PFSK-1 (cell line): ENCODE measurements around the gene AGPAT4.

Source experiments
- FOXP2 ChIP-seq: optimal IDR thresholded peaks from 2 replicates; pipeline ENCODE3; 2011; ENCODE audit warnings: borderline replicate concordance, control low read depth, inconsistent platforms; ENCODE audit not compliant: insufficient read depth; ENCODE audit errors: extremely low read length, extremely low read depth
- POLR2AphosphoS5 ChIP-seq: IDR thresholded peaks from 2 replicates; pipeline ENCODE4 v1.6.1; 2012; ENCODE audit warnings: low read depth, mild to moderate bottlenecking, control low read depth, low read length, moderate library complexity
- SIN3A ChIP-seq: IDR thresholded peaks from 2 replicates; pipeline ENCODE4 v1.6.1; 2012; ENCODE audit warnings: mild to moderate bottlenecking, low read length, moderate library complexity, borderline replicate concordance; ENCODE audit not compliant: insufficient read depth
- TAF1 ChIP-seq: IDR thresholded peaks from 2 replicates; pipeline ENCODE4 v1.6.1; 2012; ENCODE audit warnings: low read length, control low read depth, borderline replicate concordance; ENCODE audit not compliant: insufficient read depth
- TF ChIP-seq, protein P1 (sequence below), 2 experiments: IDR thresholded peaks; 2 replicates each; pipeline versions ENCODE4 v1.6.1 to v1.8.0; 2011 to 2012; ENCODE audit warnings: low read depth in 2 of 2, low read length in 2 of 2, control low read depth in 1 of 2, inconsistent platforms in 1 of 2, mild to moderate bottlenecking in 1 of 2, moderate library complexity in 1 of 2; ENCODE audit not compliant: insufficient read depth in 1 of 2

DNA sequence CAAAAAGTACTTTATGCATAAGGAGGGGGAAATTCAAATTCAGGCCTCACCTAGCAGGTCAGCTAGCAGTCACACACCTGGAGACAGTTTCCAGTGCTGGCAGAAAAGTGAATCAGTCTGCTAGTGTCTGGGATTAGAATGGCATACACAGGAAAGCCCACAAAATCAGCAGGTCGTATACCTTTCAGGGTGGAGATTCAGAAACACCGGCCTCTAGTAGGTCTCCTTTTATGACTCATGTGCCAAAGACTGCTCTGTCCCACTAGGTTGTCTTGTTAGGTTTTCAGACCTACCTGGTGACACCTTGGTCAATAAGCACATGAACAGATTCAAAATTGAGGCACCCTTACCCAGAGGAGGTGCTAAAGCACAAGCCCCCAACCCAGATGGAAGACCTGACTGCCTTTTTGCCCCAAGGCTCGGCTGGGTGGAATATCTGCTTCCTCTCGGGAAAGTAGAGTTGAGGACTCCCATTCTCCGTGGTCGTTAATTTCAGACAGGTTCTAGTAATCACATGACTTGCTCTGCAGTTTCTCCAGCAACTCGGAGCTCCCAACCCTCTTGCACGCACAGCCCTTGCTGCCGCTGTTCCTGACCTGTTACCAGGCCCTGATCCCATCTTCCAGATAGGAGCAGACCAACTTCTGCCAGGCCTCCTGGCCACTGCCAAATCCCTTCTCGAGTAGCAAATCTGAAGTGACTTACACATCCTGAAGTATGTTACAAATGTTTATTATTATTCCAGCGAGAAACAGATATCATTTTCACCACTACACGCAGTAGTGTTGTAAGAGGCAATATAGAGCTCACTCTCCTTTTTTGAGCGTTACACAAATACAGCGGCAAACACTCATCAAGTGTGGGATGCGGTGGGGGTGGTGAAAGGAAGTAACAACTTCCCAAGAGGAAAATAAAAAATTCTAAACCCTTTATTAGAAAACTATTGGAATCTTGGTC is 46.6 kb downstream of the AGPAT4 start:
- TF ChIP-seq POLR2AphosphoS5 (no peak), SIN3A (no peak), TAF1 (no peak), FOXP2 (no peak)
- TF ChIP-seq, protein P1, sequence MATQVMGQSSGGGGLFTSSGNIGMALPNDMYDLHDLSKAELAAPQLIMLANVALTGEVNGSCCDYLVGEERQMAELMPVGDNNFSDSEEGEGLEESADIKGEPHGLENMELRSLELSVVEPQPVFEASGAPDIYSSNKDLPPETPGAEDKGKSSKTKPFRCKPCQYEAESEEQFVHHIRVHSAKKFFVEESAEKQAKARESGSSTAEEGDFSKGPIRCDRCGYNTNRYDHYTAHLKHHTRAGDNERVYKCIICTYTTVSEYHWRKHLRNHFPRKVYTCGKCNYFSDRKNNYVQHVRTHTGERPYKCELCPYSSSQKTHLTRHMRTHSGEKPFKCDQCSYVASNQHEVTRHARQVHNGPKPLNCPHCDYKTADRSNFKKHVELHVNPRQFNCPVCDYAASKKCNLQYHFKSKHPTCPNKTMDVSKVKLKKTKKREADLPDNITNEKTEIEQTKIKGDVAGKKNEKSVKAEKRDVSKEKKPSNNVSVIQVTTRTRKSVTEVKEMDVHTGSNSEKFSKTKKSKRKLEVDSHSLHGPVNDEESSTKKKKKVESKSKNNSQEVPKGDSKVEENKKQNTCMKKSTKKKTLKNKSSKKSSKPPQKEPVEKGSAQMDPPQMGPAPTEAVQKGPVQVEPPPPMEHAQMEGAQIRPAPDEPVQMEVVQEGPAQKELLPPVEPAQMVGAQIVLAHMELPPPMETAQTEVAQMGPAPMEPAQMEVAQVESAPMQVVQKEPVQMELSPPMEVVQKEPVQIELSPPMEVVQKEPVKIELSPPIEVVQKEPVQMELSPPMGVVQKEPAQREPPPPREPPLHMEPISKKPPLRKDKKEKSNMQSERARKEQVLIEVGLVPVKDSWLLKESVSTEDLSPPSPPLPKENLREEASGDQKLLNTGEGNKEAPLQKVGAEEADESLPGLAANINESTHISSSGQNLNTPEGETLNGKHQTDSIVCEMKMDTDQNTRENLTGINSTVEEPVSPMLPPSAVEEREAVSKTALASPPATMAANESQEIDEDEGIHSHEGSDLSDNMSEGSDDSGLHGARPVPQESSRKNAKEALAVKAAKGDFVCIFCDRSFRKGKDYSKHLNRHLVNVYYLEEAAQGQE (IDR thresholded peaks at IDR 0.05; ENCODE audit: insufficient read depth in 1 of 2, low read depth in 2 of 2, low read length in 2 of 2): no peak
